MM.1S (cell line): Measurements from ENCODE around the gene S1PR5.

Experiments
- EZH2 ChIP-seq: fragments of 300-600 bp; sonication (generic); optimal IDR thresholded peaks from 2 replicates; pipeline ENCODE3; 2017; ENCODE audit warnings: low read depth, mild to moderate bottlenecking, antibody characterized with exemption, low read length, mixed read lengths
- TF ChIP-seq, protein P1 (sequence below): fragments of 300-600 bp; sonication (generic); IDR thresholded peaks from 2 replicates; pipeline ENCODE4 v1.5.1; 2016; ENCODE audit warnings: antibody characterized with exemption, low read length, mixed read lengths

DNA sequence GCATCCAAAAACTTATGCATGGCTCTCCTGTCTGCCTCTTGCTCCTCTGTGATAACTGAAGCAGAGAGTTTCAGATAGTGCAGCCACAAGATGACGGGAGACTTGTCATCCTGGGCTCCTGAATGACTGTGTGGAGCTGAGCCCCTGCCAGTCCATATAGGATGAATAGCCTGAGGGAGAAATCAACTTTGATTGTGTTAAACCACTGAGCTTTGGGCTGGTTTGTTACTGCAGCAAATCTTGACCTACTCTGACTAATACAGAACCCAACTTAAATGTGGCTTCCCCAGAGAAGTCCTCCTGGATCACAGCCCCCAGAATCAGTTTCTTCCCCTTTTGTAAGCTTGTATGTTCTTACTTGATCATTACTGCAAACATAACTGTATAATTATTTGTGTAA lies 15.2 kb upstream of the S1PR5 start:
- TF ChIP-seq, protein P1, sequence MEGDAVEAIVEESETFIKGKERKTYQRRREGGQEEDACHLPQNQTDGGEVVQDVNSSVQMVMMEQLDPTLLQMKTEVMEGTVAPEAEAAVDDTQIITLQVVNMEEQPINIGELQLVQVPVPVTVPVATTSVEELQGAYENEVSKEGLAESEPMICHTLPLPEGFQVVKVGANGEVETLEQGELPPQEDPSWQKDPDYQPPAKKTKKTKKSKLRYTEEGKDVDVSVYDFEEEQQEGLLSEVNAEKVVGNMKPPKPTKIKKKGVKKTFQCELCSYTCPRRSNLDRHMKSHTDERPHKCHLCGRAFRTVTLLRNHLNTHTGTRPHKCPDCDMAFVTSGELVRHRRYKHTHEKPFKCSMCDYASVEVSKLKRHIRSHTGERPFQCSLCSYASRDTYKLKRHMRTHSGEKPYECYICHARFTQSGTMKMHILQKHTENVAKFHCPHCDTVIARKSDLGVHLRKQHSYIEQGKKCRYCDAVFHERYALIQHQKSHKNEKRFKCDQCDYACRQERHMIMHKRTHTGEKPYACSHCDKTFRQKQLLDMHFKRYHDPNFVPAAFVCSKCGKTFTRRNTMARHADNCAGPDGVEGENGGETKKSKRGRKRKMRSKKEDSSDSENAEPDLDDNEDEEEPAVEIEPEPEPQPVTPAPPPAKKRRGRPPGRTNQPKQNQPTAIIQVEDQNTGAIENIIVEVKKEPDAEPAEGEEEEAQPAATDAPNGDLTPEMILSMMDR: no peak
- TF ChIP-seq EZH2: no peak
